Posterior vena cava (tissue), 2 donors: ENCODE data around the gene HNRNPF. TPM values are rescaled to one million over a fixed set of nuclear protein-coding genes. Genes with fewer than 3 reads are reported as not detected.
"Not testable (repeated sequence)": the region's sequence is repeated elsewhere in the genome, so short reads cannot be mapped to it uniquely, and the experiment has no call there.

Experiments
- DNase-seq: peaks from one replicate; pipeline ENCODE4 v3.0.0-alpha.2; 2020; ENCODE audit warnings: low spot score
- intact Hi-C, 2 donors: fragments of 100-400 bp; cut with DNase I; formaldehyde crosslinking; loops; one replicate each; pipeline versions ENCODE4 v1.14.1 to v1.14.2; 2022 to 2023
- total RNA-seq, 2 donors: library from RNA; stranded (reverse); fragmentation: NEBNext Ultra II Directional; extraction: Animal tissue kit (Norgen Biotek cat#: 25700); gene quantifications; one replicate each; pipeline ENCODE4 v1.2.1, GENCODE V29; 2021
- donor health status: DM: yes; HTN: yes; CAD: no.
- donor health status: DM: yes; HTN: yes; CAD: no.

Gene HNRNPF
- total RNA-seq, 2 donors from 2014 or later: 109 to 112 TPM

GRCh38 chr10:43339136-43339535 is 69.8 kb downstream of the HNRNPF start:
- intact Hi-C loops: no loop called here
- DNase-seq: no peak

- intact Hi-C loops: no loop called here
- no peak for DNase-seq
Observed at GRCh38 chr10:43338117-43338516, 70.9 kb downstream of the HNRNPF start.

- DNase-seq, intact Hi-C loops: not testable (repeated sequence)
Observed at GRCh38 chr10:43337536-43337935, 71.5 kb downstream of the HNRNPF start.

GRCh38 chr10:43336641-43337318 is 72.2 kb downstream of the HNRNPF start:
- intact Hi-C loops: no loop called here
- no peak for DNase-seq

GRCh38 chr10:43336061-43336460 is 72.9 kb downstream of the HNRNPF start:
- no peak for DNase-seq
- intact Hi-C loops: no loop called here

Other genes starting within 250 kb of the HNRNPF start
- gene RASGEF1A, start 142.1 kb downstream of the HNRNPF start, total RNA-seq: 1 to 10 TPM in 1 of 2 donors, under 1 TPM in 1; 0.81 to 1.1 TPM
- gene FXYD4, start 37.5 kb downstream of the HNRNPF start, total RNA-seq: not detected
- gene ZNF487, start 27.9 kb upstream of the HNRNPF start, total RNA-seq: 1 to 10 TPM; 4.8 to 6.5 TPM
- 1 to 10 TPM; 4.4 to 5.1 TPM for gene ZNF239, start 165.4 kb upstream of the HNRNPF start, total RNA-seq
- 1 to 10 TPM; 2.7 to 2.9 TPM for gene ZNF485, start 197.3 kb upstream of the HNRNPF start, total RNA-seq
- 10 to 100 TPM; 27.5 to 30.2 TPM for gene ZNF32, start 239.7 kb upstream of the HNRNPF start, total RNA-seq